Pancreas (tissue), 10 donors: ENCODE measurements around the gene PRMT3. TPM values are rescaled to one million over a fixed set of nuclear protein-coding genes. Genes with fewer than 3 reads are reported as not detected.

Experiments
- ATAC-seq, 4 donors: fragments of 200-7000 bp; cut with Tn5 transposase; one replicate each; pipeline versions ENCODE4 v1.8.0 to v1.9.1; 2020; ENCODE audit warnings: mild to moderate bottlenecking in 4 of 4, moderate library complexity in 4 of 4
- DNase-seq, 6 donors: peaks; one replicate each; pipeline ENCODE4 v3.0.0-alpha.2; 2020
- FAIRE-seq: peaks from 2 replicates; lab custom pipeline; 2012; peaks lifted over from hg19 to GRCh38; lab: Jason Lieb, UNC
- H3K27ac ChIP-seq, 4 donors: fragments of 200-600 bp; sonication (generic); 1 replicate in 3 of 4; 2 replicates in 1 of 4; pipeline versions ENCODE4 v1.5.0 to v1.8.0; 2020
- H3K27me3 ChIP-seq, 4 donors: fragments of 200-600 bp; one replicate each; pipeline ENCODE4 v1.8.0; 2021
- H3K36me3 ChIP-seq, 3 donors: fragments of 200-600 bp; sonication (generic) in 1 of 3; one replicate each; pipeline versions ENCODE4 v1.5.0 to v1.8.0; 2020 to 2021
- H3K4me1 ChIP-seq, 3 donors: fragments of 200-600 bp; one replicate each; pipeline ENCODE4 v1.8.0; 2021
- H3K4me3 ChIP-seq, 4 donors: fragments of 200-600 bp; sonication (generic) in 2 of 4; one replicate each; pipeline versions ENCODE4 v1.5.0 to v1.8.0; 2020 to 2021
- H3K9me3 ChIP-seq, 4 donors: fragments of 200-600 bp; one replicate each; pipeline ENCODE4 v1.8.0; 2021
- WGBS, 2 donors: extraction: QIAGEN DNeasy Blood & Tissue Kit; methylation state at CpG; one replicate each; pipeline ENCODE4 v1.1.7; 2013; 5-methylcytosine and 5-hydroxymethylcytosine counted together
- intact Hi-C, 3 donors: fragments of 100-400 bp; cut with DNase I; formaldehyde crosslinking; loops; one replicate each; pipeline versions ENCODE4 v1.11.1 to v1.14.2; 2022
- polyA plus RNA-seq, 2 donors: library from polyadenylated mRNA; stranded (reverse); fragments of 200-250 nt; gene quantifications; one replicate each; pipeline ENCODE4 v1.2.3, GENCODE V29; 2013
- total RNA-seq, 6 donors: library from RNA; stranded (reverse); fragmentation: NEBNext Ultra II Directional in 4 of 6; extraction: Animal tissue kit (Norgen Biotek cat#: 25700) in 4 of 6; gene quantifications; one replicate each; pipeline versions ENCODE4 v1.2.1 to v1.2.4, GENCODE V29; 2021 to 2023
- TF ChIP-seq, protein P1 (sequence below), 4 donors: fragments of 200-600 bp; sonication (generic) in 3 of 4; IDR thresholded peaks; one replicate each; pipeline versions ENCODE4 v1.5.0 to v1.8.0; 2021; ENCODE audit warnings: antibody characterized with exemption in 4 of 4
- donor health status: healthy with polysubstance abuse.
- donor health status: DM: no; HTN: no; CAD: no; lungs with moderate emphysema.
- donor health status: DM: no; HTN: no; CAD: no.
- donor health status: control.
- donor health status: control.
- donor health status: Bipolar disorder and iron deficiency.
- donor health status: DM: yes; HTN: yes; CAD: no.
- donor health status: DM: no; HTN: no; CAD: no.
- donor health status: DM: no; HTN: no; CAD: no.
- donor health status: DM: yes; HTN: yes; CAD: no.

PRMT3 gene
- total and polyA plus RNA-seq, 8 donors: 4.9 to 10.3 (median 5.9) TPM

DNA sequence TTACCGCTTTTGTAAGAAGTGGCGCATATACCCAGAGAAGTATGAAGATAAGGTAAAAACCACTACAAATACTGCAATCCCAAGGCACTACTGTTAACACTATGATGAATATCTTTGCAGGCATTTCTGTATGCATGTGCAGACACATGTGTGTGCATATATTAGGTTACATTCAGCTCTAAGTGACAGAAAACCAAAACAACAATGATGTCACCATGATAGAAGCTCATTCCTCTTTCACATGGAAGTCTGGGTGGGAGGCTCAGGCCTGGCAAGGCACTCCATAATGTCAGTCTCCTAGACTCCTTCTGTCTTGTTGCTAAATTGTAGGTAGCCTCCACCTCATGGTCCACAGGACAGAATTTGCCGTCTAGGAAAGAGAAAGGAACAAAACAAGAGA, 148.8 kb downstream of the PRMT3 start:
- DNase-seq (no peak), FAIRE-seq (no peak), ATAC-seq (no peak)
- TF ChIP-seq, protein P1, sequence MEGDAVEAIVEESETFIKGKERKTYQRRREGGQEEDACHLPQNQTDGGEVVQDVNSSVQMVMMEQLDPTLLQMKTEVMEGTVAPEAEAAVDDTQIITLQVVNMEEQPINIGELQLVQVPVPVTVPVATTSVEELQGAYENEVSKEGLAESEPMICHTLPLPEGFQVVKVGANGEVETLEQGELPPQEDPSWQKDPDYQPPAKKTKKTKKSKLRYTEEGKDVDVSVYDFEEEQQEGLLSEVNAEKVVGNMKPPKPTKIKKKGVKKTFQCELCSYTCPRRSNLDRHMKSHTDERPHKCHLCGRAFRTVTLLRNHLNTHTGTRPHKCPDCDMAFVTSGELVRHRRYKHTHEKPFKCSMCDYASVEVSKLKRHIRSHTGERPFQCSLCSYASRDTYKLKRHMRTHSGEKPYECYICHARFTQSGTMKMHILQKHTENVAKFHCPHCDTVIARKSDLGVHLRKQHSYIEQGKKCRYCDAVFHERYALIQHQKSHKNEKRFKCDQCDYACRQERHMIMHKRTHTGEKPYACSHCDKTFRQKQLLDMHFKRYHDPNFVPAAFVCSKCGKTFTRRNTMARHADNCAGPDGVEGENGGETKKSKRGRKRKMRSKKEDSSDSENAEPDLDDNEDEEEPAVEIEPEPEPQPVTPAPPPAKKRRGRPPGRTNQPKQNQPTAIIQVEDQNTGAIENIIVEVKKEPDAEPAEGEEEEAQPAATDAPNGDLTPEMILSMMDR (IDR thresholded peaks at IDR 0.05): no peak
- Histone ChIP-seq H3K4me1 (no peaks in the 10 kb centered on the region), H3K27ac (no peak overlapping the region), H3K36me3 (no peaks in the 10 kb centered on the region), H3K9me3 (no peaks in the 10 kb centered on the region), H3K4me3 (no peak overlapping the region), H3K27me3 (no peaks in the 10 kb centered on the region)
- intact Hi-C loops: no loop called here
- 85 to 87% methylated on average over 3 of the region's 3 CpGs for WGBS, 2 donors

DNA sequence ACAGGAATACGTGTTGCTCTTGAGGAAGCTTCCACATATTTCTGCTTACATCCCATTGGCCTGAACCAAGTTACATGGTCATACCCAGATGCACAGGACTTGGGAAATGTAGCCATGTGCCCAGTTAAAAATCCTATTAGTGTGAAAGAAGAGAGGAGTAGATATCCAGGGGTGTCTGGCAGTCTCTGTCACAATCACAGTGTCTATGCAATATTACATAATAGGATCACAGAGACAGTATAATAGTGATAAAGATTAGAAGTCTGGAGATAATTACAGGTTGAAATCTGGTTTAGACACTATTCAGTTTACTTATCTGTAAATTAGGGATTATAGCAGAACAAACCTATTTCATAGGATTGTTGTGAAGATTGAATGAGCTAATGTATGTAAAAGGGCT, 149.3 kb downstream of the PRMT3 start:
- no peaks in the 10 kb centered on the region for H3K4me1 ChIP-seq
- FAIRE-seq: no peak
- no peaks in the 10 kb centered on the region for H3K36me3 ChIP-seq
- WGBS, 2 donors: 60 to 61% methylated on average over 1 of the region's 1 CpG
- ATAC-seq: no peak
- no peaks in the 10 kb centered on the region for H3K9me3 ChIP-seq
- no peaks in the 10 kb centered on the region for H3K27me3 ChIP-seq
- TF ChIP-seq, protein P1 (IDR thresholded peaks at IDR 0.05): no peak
- intact Hi-C loops: no loop called here
- H3K27ac ChIP-seq: no peak overlapping the region
- H3K4me3 ChIP-seq: no peak overlapping the region
- no peak for DNase-seq

DNA sequence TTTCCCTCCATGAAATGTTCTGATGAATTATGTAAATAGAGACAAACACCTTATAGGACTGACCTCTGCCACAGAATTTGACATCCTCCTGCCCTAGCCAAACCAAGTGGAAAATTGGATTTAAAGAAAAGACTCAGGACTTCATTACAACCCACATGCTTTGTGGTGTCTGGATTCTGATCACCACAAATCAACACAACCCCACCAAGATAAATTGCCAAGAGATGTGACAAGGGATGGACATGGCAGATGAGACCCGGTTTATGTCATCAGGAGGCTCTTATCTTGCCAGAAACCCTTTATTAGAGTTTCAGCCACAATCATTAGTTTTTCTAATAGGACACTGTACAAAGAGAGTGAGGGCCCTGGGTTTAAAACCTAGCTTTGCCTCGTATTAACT, 154.0 kb downstream of the PRMT3 start:
- FAIRE-seq (no peak), DNase-seq (no peak), ATAC-seq (no peak)
- Histone ChIP-seq H3K4me3 (no peak overlapping the region), H3K4me1 (no peaks in the 10 kb centered on the region), H3K9me3 (no peaks in the 10 kb centered on the region), H3K27me3 (no peaks in the 10 kb centered on the region), H3K36me3 (no peaks in the 10 kb centered on the region), H3K27ac (no peak overlapping the region)
- intact Hi-C loops: no loop called here
- TF ChIP-seq, protein P1 (IDR thresholded peaks at IDR 0.05): no peak
- 35 to 43% methylated on average over 2 of the region's 2 CpGs for WGBS, 2 donors

DNA sequence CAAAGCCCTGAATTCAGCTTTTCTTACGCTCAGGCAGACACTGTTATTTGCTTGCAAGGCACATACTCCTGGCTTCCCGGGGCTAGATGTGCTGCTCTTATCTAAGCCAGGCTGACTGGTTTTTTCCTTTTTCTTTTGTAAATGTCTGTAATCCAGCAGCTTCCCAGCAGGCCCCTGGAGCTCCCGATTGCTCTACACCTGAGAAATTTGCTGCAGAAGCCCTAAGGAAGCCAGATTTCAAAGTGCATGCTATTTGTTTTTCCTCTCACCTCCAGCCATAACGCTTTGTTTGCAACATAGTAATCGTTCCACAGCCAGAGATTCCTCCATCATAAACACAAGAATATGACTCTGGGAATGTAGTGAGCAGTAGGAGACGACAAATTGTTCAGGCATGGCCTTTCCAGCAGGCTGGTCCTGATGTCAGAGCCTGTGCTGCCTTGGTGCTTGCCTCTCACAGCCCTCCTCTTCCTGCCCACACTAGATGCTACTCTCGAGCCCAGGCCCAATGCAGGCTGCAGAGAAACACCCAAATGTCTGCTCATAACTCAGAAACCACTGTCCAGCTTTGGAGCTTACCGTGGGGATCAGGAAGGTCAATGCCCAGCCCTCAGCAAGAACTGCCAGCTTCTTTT, 157.2 kb downstream of the PRMT3 start:
- H3K27ac ChIP-seq: no peak overlapping the region
- no peak for DNase-seq
- no peak overlapping the region for H3K4me3 ChIP-seq
- no peak for FAIRE-seq
- 38 to 49% methylated on average over 8 of the region's 8 CpGs for WGBS, 2 donors
- no peaks in the 10 kb centered on the region for H3K27me3 ChIP-seq
- TF ChIP-seq, protein P1 (IDR thresholded peaks at IDR 0.05): no peak
- intact Hi-C loops: no loop called here
- H3K4me1 ChIP-seq: no peaks in the 10 kb centered on the region
- ATAC-seq: no peak
- no peaks in the 10 kb centered on the region for H3K9me3 ChIP-seq
- no peaks in the 10 kb centered on the region for H3K36me3 ChIP-seq

DNA sequence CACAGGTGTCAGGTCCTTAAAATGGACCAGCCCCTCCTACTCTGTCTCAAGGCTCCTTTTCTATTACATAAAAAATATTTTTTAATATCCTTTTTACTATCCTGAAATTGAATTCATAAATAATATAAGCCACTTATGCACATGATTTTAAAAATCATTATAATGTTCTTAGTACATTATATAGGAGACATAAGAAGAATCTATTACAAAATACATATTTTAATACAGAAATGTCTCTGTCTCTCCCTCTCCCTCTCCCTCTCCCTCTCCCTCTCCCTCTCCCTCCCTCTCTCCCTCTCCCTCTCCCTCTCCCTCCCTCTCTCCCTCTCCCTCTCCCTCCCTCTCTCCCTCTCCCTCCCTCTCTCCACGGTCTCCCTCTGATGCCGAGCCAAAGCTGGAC, 159.9 kb downstream of the PRMT3 start:
- DNase-seq (no peak), FAIRE-seq (no peak), ATAC-seq (no peak)
- H3K27me3 ChIP-seq: no peaks in the 10 kb centered on the region
- no peak overlapping the region for H3K4me3 ChIP-seq
- TF ChIP-seq, protein P1 (IDR thresholded peaks at IDR 0.05): no peak
- H3K9me3 ChIP-seq: no peaks in the 10 kb centered on the region
- intact Hi-C loops: no loop called here
- no peaks in the 10 kb centered on the region for H3K4me1 ChIP-seq
- 92% methylated on average over 2 of the region's 2 CpGs; no CpG with 5 or more reads in 1 of the 2 donors for WGBS, 2 donors
- H3K36me3 ChIP-seq: no peaks in the 10 kb centered on the region
- H3K27ac ChIP-seq: no peak overlapping the region
